CD14-positive monocyte (primary cell): ENCODE measurements around the gene DNAH11. TPM values are rescaled to one million over a fixed set of nuclear protein-coding genes. Genes with fewer than 3 reads are reported as not detected.
"Not testable (repeated sequence)": the region's sequence is repeated elsewhere in the genome, so short reads cannot be mapped to it uniquely, and the experiment has no call there.

Experiments
- DNase-seq, 3 donors: peaks; one replicate each; pipeline ENCODE4 v3.0.0-alpha.2; 2011 to 2022
- H2AFZ ChIP-seq: 2 replicates; pipeline ENCODE4 v1.6.0; 2012; ENCODE audit warnings: mild to moderate bottlenecking, low read depth, low read length, inconsistent platforms; ENCODE audit not compliant: insufficient read depth, poor library complexity, severe bottlenecking
- H3K27ac ChIP-seq, 2 donors: 1 replicate in 1 of 2; 2 replicates in 1 of 2; pipeline ENCODE4 v1.5.1; 2012 to 2013; ENCODE audit warnings: low read length in 2 of 2, control low read depth in 1 of 2, inconsistent platforms in 1 of 2, low read depth in 1 of 2, mild to moderate bottlenecking in 1 of 2
- H3K27me3 ChIP-seq, 2 donors: one replicate each; pipeline versions ENCODE4 v1.6.0 to v1.6.1; 2011 to 2013; ENCODE audit warnings: low read length in 2 of 2; ENCODE audit not compliant: control insufficient read depth in 2 of 2, insufficient read depth in 2 of 2
- H3K36me3 ChIP-seq, 2 donors: replicated peaks in 1 of 2; 1 replicate in 1 of 2; 2 replicates in 1 of 2; pipeline versions ENCODE4 v1.5.1 to v1.6.1; 2012 to 2013; ENCODE audit warnings: low read length in 2 of 2, control low read depth in 1 of 2, inconsistent platforms in 1 of 2, mild to moderate bottlenecking in 1 of 2; ENCODE audit not compliant: insufficient read depth in 2 of 2, control insufficient read depth in 1 of 2
- H3K4me1 ChIP-seq, 2 donors: 1 replicate in 1 of 2; 2 replicates in 1 of 2; pipeline versions ENCODE4 v1.5.1 to v1.6.1; 2012 to 2013; ENCODE audit warnings: low read length in 2 of 2, control low read depth in 1 of 2, inconsistent platforms in 1 of 2, mild to moderate bottlenecking in 1 of 2, moderate library complexity in 1 of 2; ENCODE audit not compliant: insufficient read depth in 2 of 2, control insufficient read depth in 1 of 2
- H3K4me2 ChIP-seq: replicated peaks from 2 replicates; pipeline ENCODE3; 2012; ENCODE audit warnings: low read length, moderate library complexity, mild to moderate bottlenecking; ENCODE audit not compliant: poor library complexity, severe bottlenecking; ENCODE audit errors: extremely low read depth
- H3K4me3 ChIP-seq, 3 experiments: fragments of 200-600 bp in 1 of 3; sonication (generic) in 1 of 3; replicated peaks in 1 of 3; 1 replicate in 2 of 3; 2 replicates in 1 of 3; pipeline ENCODE4 v1.5.1; 2011 to 2013; ENCODE audit warnings: low read length in 3 of 3, mild to moderate bottlenecking in 3 of 3, control low read depth in 2 of 3, low read depth in 2 of 3, inconsistent platforms in 1 of 3, moderate library complexity in 1 of 3
- H3K79me2 ChIP-seq: 2 replicates; pipeline ENCODE4 v1.6.0; 2012; ENCODE audit warnings: mild to moderate bottlenecking, control low read depth, inconsistent platforms, low read length, moderate library complexity; ENCODE audit not compliant: insufficient read depth
- H3K9ac ChIP-seq: 2 replicates; pipeline ENCODE4 v1.6.0; 2017; ENCODE audit warnings: low read length, mild to moderate bottlenecking; ENCODE audit not compliant: insufficient read depth, poor library complexity, severe bottlenecking
- H3K9me3 ChIP-seq, 2 donors: replicated peaks in 1 of 2; 1 replicate in 1 of 2; 2 replicates in 1 of 2; pipeline versions ENCODE4 v1.5.1 to v1.6.1; 2012 to 2013; ENCODE audit warnings: low read length in 2 of 2, control low read depth in 1 of 2; ENCODE audit not compliant: control insufficient read depth in 1 of 2, insufficient read depth in 1 of 2
- H4K20me1 ChIP-seq: 2 replicates; pipeline ENCODE4 v1.6.0; 2012; ENCODE audit warnings: mild to moderate bottlenecking, low read length, control low read depth, moderate library complexity; ENCODE audit not compliant: insufficient read depth
- H3K27ac Mint-ChIP-seq, 7 donors: one replicate each; pipeline ENCODE4 v1.8.0; 2020; ENCODE audit warnings: mild to moderate bottlenecking in 7 of 7, mixed read lengths in 7 of 7, moderate library complexity in 6 of 7, inconsistent platforms in 2 of 7
- H3K27me3 Mint-ChIP-seq, 3 donors: one replicate each; pipeline ENCODE4 v1.8.0; 2021 to 2022; ENCODE audit warnings: low read depth in 3 of 3, mild to moderate bottlenecking in 3 of 3, mixed read lengths in 3 of 3, moderate library complexity in 3 of 3, inconsistent platforms in 1 of 3
- H3K36me3 Mint-ChIP-seq, 2 donors: one replicate each; pipeline ENCODE4 v1.8.0; 2020; ENCODE audit warnings: mixed read lengths in 2 of 2, inconsistent platforms in 1 of 2, mild to moderate bottlenecking in 1 of 2
- H3K4me1 Mint-ChIP-seq: one replicate; pipeline ENCODE4 v1.8.0; 2020; ENCODE audit warnings: mild to moderate bottlenecking, mixed read lengths
- H3K4me3 Mint-ChIP-seq, 2 donors: one replicate each; pipeline ENCODE4 v1.8.0; 2020; ENCODE audit warnings: mild to moderate bottlenecking in 2 of 2, mixed read lengths in 2 of 2, moderate library complexity in 1 of 2
- H3K9me3 Mint-ChIP-seq, 7 donors: one replicate each; pipeline ENCODE4 v1.8.0; 2020 to 2022; ENCODE audit warnings: mixed read lengths in 7 of 7, mild to moderate bottlenecking in 6 of 7, moderate library complexity in 6 of 7, inconsistent platforms in 2 of 7
- WGBS: methylation state at CpG from one replicate; pipeline ENCODE4 v1.1.5; 2013; ENCODE audit warnings: missing lambda C conversion rate; ENCODE audit not compliant: insufficient coverage; 5-methylcytosine and 5-hydroxymethylcytosine counted together
- intact Hi-C, 2 donors: fragments of 100-400 bp; cut with micrococcal nuclease; formaldehyde crosslinking; loops; one replicate each; pipeline versions ENCODE4 v1.15.0 to v1.15.1; 2023
- polyA plus RNA-seq, 3 donors: library from polyadenylated mRNA; depleted of rRNA in 1 of 3; unstranded in 2 of 3; stranded (reverse) in 1 of 3; fragments of 300-500 nt in 2 of 3; fragments of >200 nt in 1 of 3; fragmentation: Illumina TruSeq in 2 of 3; gene quantifications; 1 replicate in 2 of 3; 2 replicates in 1 of 3; pipeline ENCODE4 v1.2.3, GENCODE V29; 2012 to 2021
- TF ChIP-seq, protein P1 (sequence below): fragments of 200-600 bp; IDR thresholded peaks from one replicate; pipeline ENCODE4 v1.8.0; 2022; ENCODE audit warnings: antibody characterized with exemption, mild to moderate bottlenecking

Gene DNAH11
- polyA plus RNA-seq, 3 donors = not detected

DNA sequence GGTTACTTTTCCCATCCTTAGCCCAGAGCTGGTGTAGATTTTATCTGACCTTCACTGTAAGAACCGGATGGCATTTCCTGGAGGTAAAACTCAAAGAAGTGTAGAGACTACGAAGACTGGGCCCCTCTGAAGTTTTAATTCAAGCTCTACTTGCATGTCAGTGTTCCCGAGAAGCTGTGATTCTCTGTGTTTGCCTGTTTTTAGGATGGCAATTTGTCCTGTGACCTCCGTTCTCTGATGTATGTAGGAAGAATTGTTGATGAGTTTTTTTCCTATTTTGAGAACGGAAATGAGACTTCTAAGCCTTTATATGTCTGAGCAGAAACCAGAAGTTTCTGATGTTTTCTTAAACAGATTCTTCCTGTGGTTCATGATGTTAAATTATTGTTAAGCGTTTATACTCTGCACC lies 308.7 kb downstream of the DNAH11 start:
- H3K4me2 ChIP-seq = no peak overlapping the region
- TF ChIP-seq, protein P1, sequence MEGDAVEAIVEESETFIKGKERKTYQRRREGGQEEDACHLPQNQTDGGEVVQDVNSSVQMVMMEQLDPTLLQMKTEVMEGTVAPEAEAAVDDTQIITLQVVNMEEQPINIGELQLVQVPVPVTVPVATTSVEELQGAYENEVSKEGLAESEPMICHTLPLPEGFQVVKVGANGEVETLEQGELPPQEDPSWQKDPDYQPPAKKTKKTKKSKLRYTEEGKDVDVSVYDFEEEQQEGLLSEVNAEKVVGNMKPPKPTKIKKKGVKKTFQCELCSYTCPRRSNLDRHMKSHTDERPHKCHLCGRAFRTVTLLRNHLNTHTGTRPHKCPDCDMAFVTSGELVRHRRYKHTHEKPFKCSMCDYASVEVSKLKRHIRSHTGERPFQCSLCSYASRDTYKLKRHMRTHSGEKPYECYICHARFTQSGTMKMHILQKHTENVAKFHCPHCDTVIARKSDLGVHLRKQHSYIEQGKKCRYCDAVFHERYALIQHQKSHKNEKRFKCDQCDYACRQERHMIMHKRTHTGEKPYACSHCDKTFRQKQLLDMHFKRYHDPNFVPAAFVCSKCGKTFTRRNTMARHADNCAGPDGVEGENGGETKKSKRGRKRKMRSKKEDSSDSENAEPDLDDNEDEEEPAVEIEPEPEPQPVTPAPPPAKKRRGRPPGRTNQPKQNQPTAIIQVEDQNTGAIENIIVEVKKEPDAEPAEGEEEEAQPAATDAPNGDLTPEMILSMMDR = no peak
- no peak overlapping the region for H3K9ac ChIP-seq
- Mint-ChIP-seq H3K36me3 (no peaks in the 10 kb centered on the region), H3K27ac (no peak overlapping the region), H3K4me3 (no peak overlapping the region), H3K27me3 (peaks cover 0 to 2% (median 2%) of the 10 kb centered on the region in 3 donors), H3K4me1 (no peaks in the 10 kb centered on the region), H3K9me3 (peaks cover 3 to 17% (median 6%) of the 10 kb centered on the region in 7 donors)
- 53% methylated on average over 4 of the region's 6 CpGs for WGBS
- H3K9me3 ChIP-seq = no peaks in the 10 kb centered on the region
- H3K27ac ChIP-seq = no peak overlapping the region
- DNase-seq = no peak
- no peaks in the 10 kb centered on the region for H3K36me3 ChIP-seq
- H4K20me1 ChIP-seq = no peaks in the 10 kb centered on the region
- H3K27me3 ChIP-seq = no peaks in the 10 kb centered on the region
- no peaks in the 10 kb centered on the region for H3K79me2 ChIP-seq
- no peak overlapping the region for H2AFZ ChIP-seq
- H3K4me1 ChIP-seq = no peaks in the 10 kb centered on the region
- H3K4me3 ChIP-seq = no peak overlapping the region
- intact Hi-C loops = no loop called here

- H3K79me2 ChIP-seq, H3K27me3 Mint-ChIP-seq, H3K36me3 ChIP-seq, H3K4me1 ChIP-seq, intact Hi-C loops, H2AFZ ChIP-seq, H3K4me1 Mint-ChIP-seq, H4K20me1 ChIP-seq, H3K9ac ChIP-seq, H3K27ac Mint-ChIP-seq, H3K9me3 ChIP-seq, H3K4me3 Mint-ChIP-seq, H3K36me3 Mint-ChIP-seq, H3K9me3 Mint-ChIP-seq, H3K4me2 ChIP-seq, H3K4me3 ChIP-seq, H3K27ac ChIP-seq, H3K27me3 ChIP-seq, DNase-seq: not testable (repeated sequence)
- WGBS = 52% methylated on average over 3 of the region's 7 CpGs
Observed at GRCh38 chr7:21865631-21866204, 322.9 kb downstream of the DNAH11 start.
